Spleen (tissue), 7 donors: ENCODE data around the gene C3orf20.

Source experiments
- CTCF ChIP-seq, 11 experiments: fragments of 200-600 bp in 7 of 11; fragments of 450-650 bp in 4 of 11; sonication (generic) in 4 of 11; IDR thresholded peaks in 8 of 11; conservative IDR thresholded peaks in 3 of 11; 1 replicate in 7 of 11; 2 replicates in 4 of 11; pipeline versions ENCODE4 v1.4.0 to v1.8.0; 2016 to 2021; ENCODE audit warnings: antibody characterized with exemption in 11 of 11, inconsistent platforms in 4 of 11, mild to moderate bottlenecking in 1 of 11
- POLR2A ChIP-seq, 3 donors: fragments of 450-650 bp; IDR thresholded peaks; one replicate each; pipeline ENCODE4 v1.5.1; 2017; ENCODE audit warnings: antibody characterized with exemption in 3 of 3, mild to moderate bottlenecking in 1 of 3
- donor health status: DM: no; HTN: no; CAD: no; lungs with moderate emphysema.
- donor health status: DM: no; HTN: no; CAD: no.
- donor health status: DM: no; HTN: no; CAD: no.

DNA sequence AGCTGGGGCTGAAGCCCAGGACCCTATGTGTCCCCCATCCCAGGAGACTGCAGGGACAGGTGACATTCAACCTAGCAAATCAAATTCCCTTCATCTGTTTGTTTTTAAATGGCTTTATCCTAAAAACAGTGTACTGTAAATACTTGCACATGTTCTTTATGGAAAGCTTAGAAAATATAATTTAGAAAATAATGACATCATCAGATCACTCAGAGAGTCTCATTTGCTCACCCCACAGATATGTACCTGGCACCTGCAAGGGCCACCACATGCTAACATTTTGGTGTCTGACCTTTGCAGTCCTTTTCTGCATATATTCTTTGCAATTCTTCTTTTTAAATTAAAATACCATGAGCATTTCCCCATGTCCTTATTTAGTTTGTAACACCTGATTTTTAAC, 85.2 kb downstream of the C3orf20 start:
- TF ChIP-seq CTCF (IDR thresholded peaks at IDR 0.05 in 8 of 11, conservative IDR thresholded peaks at IDR 0.05 in 3 of 11) (no peak), POLR2A (IDR thresholded peaks at IDR 0.05) (no peak)
